H1 (cell line): ENCODE data around the gene FAM171A1. TPM values are rescaled to one million over a fixed set of nuclear protein-coding genes. Genes with fewer than 3 reads are reported as not detected.

Source experiments
- CTCF ChIA-PET: fragments of 300-600 bp; sonication (Branson Sonifier 250); formaldehyde crosslinking; loops from one replicate; lab custom pipeline; 2021; ENCODE audit not compliant: partially characterized antibody; lab: Charles Lee
- POLR2A ChIA-PET: fragments of 300-600 bp; sonication (Branson Sonifier 250); formaldehyde crosslinking; loops from one replicate; lab custom pipeline; 2021; ENCODE audit warnings: inconsistent platforms; ENCODE audit not compliant: partially characterized antibody; lab: Charles Lee
- DNase-seq, 2 experiments: peaks; one replicate each; pipeline versions ENCODE4 v3.0.0 to v3.0.0-alpha.2; 2010 to 2022; ENCODE audit warnings: low spot score in 2 of 2, low read depth in 1 of 2, mixed read lengths in 1 of 2
- FAIRE-seq: peaks from 2 replicates; lab custom pipeline; 2011; peaks lifted over from hg19 to GRCh38; lab: Jason Lieb, UNC
- H2AFZ ChIP-seq: 2 replicates; pipeline ENCODE4 v1.8.1; 2012; ENCODE audit warnings: low read length, inconsistent platforms
- H2AK5ac ChIP-seq: 2 replicates; pipeline ENCODE4 v1.6.1; 2013; ENCODE audit warnings: low read depth, low read length
- H2BK120ac ChIP-seq: replicated peaks from 2 replicates; pipeline ENCODE3; 2013; ENCODE audit warnings: low read depth, low read length, inconsistent platforms
- H2BK12ac ChIP-seq: 2 replicates; pipeline ENCODE4 v1.6.1; 2013; ENCODE audit warnings: low read depth, low read length
- H2BK15ac ChIP-seq: 2 replicates; pipeline ENCODE4 v1.6.1; 2013; ENCODE audit warnings: low read length
- H2BK20ac ChIP-seq: 2 replicates; pipeline ENCODE4 v1.6.1; 2013; ENCODE audit warnings: low read length
- H2BK5ac ChIP-seq: 2 replicates; pipeline ENCODE4 v1.6.1; 2013; ENCODE audit warnings: low read depth, low read length
- H3K14ac ChIP-seq: 2 replicates; pipeline ENCODE4 v1.6.1; 2013; ENCODE audit warnings: inconsistent platforms; ENCODE audit not compliant: insufficient read length
- H3K18ac ChIP-seq: 2 replicates; pipeline ENCODE4 v1.6.1; 2013; ENCODE audit warnings: low read length; ENCODE audit errors: extremely low read depth
- H3K23ac ChIP-seq: 2 replicates; pipeline ENCODE4 v1.6.1; 2013; ENCODE audit warnings: inconsistent platforms; ENCODE audit not compliant: insufficient read length
- H3K23me2 ChIP-seq: 2 replicates; pipeline ENCODE4 v1.6.1; 2013; ENCODE audit warnings: low read depth, low read length
- H3K27ac ChIP-seq: 2 replicates; pipeline ENCODE4 v1.6.1; 2011; ENCODE audit warnings: low read depth, low read length, inconsistent platforms
- H3K27me3 ChIP-seq, 4 experiments: replicated peaks in 1 of 4; 1 replicate in 1 of 4; 2 replicates in 3 of 4; pipeline versions ENCODE4 v1.6.1 to v1.8.1; 2011 to 2013; ENCODE audit warnings: low read length in 3 of 4, mild to moderate bottlenecking in 3 of 4, inconsistent platforms in 2 of 4, mixed read lengths in 2 of 4, moderate library complexity in 1 of 4; ENCODE audit not compliant: control insufficient read depth in 3 of 4, insufficient read depth in 3 of 4; ENCODE audit errors: extremely low read depth in 1 of 4
- H3K36me3 ChIP-seq, 4 experiments: 2 replicates each; pipeline versions ENCODE4 v1.6.1 to v1.8.1; 2011 to 2013; ENCODE audit warnings: mild to moderate bottlenecking in 4 of 4, low read length in 3 of 4, moderate library complexity in 2 of 4, control low read depth in 1 of 4, inconsistent platforms in 1 of 4; ENCODE audit not compliant: insufficient read depth in 4 of 4, control insufficient read depth in 2 of 4
- H3K4ac ChIP-seq: replicated peaks from 2 replicates; pipeline ENCODE3; 2013; ENCODE audit warnings: low read length, low read depth, mixed read lengths, inconsistent platforms; ENCODE audit not compliant: insufficient read length
- H3K4me1 ChIP-seq, 4 experiments: replicated peaks in 1 of 4; 1 replicate in 1 of 4; 2 replicates in 3 of 4; pipeline versions ENCODE4 v1.6.1 to v1.8.1; 2011 to 2013; ENCODE audit warnings: low read length in 3 of 4, inconsistent platforms in 2 of 4, mixed read lengths in 1 of 4; ENCODE audit not compliant: insufficient read depth in 4 of 4, control insufficient read depth in 3 of 4
- H3K4me2 ChIP-seq, 2 experiments: 2 replicates each; pipeline versions ENCODE4 v1.6.1 to v1.8.1; 2011 to 2013; ENCODE audit warnings: low read depth in 2 of 2, low read length in 2 of 2, control low read depth in 1 of 2, inconsistent platforms in 1 of 2, mild to moderate bottlenecking in 1 of 2; ENCODE audit not compliant: insufficient read depth in 1 of 2
- H3K4me3 ChIP-seq, 4 experiments: fragments of 200-600, 300-600 bp in 1 of 4; sonication (generic), shearing (Covaris generic), sonication (Bioruptor Twin) in 1 of 4; 2 replicates each; pipeline versions ENCODE4 v1.5.1 to v1.8.1; 2011 to 2016; ENCODE audit warnings: low read length in 4 of 4, low read depth in 3 of 4, control low read depth in 2 of 4, inconsistent platforms in 2 of 4, mild to moderate bottlenecking in 2 of 4, mixed read lengths in 1 of 4, moderate library complexity in 1 of 4; ENCODE audit not compliant: insufficient read depth in 2 of 4; ENCODE audit errors: extremely low read depth in 1 of 4
- H3K56ac ChIP-seq: replicated peaks from 2 replicates; pipeline ENCODE3; 2013; ENCODE audit warnings: low read depth, mild to moderate bottlenecking, mixed read lengths, low read length, inconsistent platforms; ENCODE audit not compliant: insufficient read length
- H3K79me1 ChIP-seq: 2 replicates; pipeline ENCODE4 v1.6.1; 2013; ENCODE audit warnings: low read depth, low read length, control low read depth
- H3K79me2 ChIP-seq, 2 experiments: 2 replicates each; pipeline versions ENCODE4 v1.6.1 to v1.8.1; 2012 to 2013; ENCODE audit warnings: low read length in 2 of 2, mild to moderate bottlenecking in 2 of 2, inconsistent platforms in 1 of 2; ENCODE audit not compliant: insufficient read depth in 2 of 2, control insufficient read depth in 1 of 2
- H3K9ac ChIP-seq, 4 experiments: replicated peaks in 1 of 4; 1 replicate in 1 of 4; 2 replicates in 3 of 4; pipeline versions ENCODE4 v1.6.1 to v1.8.1; 2011 to 2013; ENCODE audit warnings: low read depth in 3 of 4, low read length in 3 of 4, control low read depth in 2 of 4, mild to moderate bottlenecking in 2 of 4, moderate library complexity in 2 of 4, inconsistent platforms in 1 of 4; ENCODE audit errors: extremely low read depth in 1 of 4
- H3K9me3 ChIP-seq, 2 experiments: 2 replicates each; pipeline versions ENCODE4 v1.6.1 to v1.8.1; 2012 to 2013; ENCODE audit warnings: mild to moderate bottlenecking in 2 of 2, moderate library complexity in 2 of 2, control low read depth in 1 of 2, inconsistent platforms in 1 of 2, low read depth in 1 of 2, low read length in 1 of 2, mixed read lengths in 1 of 2; ENCODE audit not compliant: insufficient read depth in 2 of 2
- H4K20me1 ChIP-seq, 2 experiments: replicated peaks in 1 of 2; 2 replicates each; pipeline versions ENCODE3 to v1.8.1; 2011 to 2013; ENCODE audit warnings: inconsistent platforms in 2 of 2, low read length in 2 of 2, mild to moderate bottlenecking in 1 of 2; ENCODE audit not compliant: insufficient read depth in 2 of 2, control insufficient read depth in 1 of 2
- H4K5ac ChIP-seq: 2 replicates; pipeline ENCODE4 v1.6.1; 2013; ENCODE audit warnings: low read length, low read depth, mixed read lengths, inconsistent platforms; ENCODE audit not compliant: insufficient read length
- H4K8ac ChIP-seq: 2 replicates; pipeline ENCODE4 v1.8.0; 2013; ENCODE audit warnings: mild to moderate bottlenecking, moderate library complexity, low read length, inconsistent platforms; ENCODE audit not compliant: insufficient read depth; ENCODE audit errors: extremely low read depth
- H4K91ac ChIP-seq: replicated peaks from 2 replicates; pipeline ENCODE3; 2013; ENCODE audit warnings: low read length, mixed read lengths, inconsistent platforms; ENCODE audit not compliant: insufficient read length
- BRCA1 ChIP-seq: IDR thresholded peaks from 2 replicates; pipeline ENCODE4 v1.6.1; 2012; ENCODE audit warnings: low read depth, low read length, improper control_type of control experiment
- E2F6 ChIP-seq: IDR thresholded peaks from 2 replicates; pipeline ENCODE4 v1.6.1; 2012; ENCODE audit warnings: inconsistent platforms
- EP300 ChIP-seq, 2 experiments: IDR thresholded peaks; 1 replicate in 1 of 2; 2 replicates in 1 of 2; pipeline ENCODE4 v1.6.1; 2011 to 2012; ENCODE audit warnings: low read depth in 2 of 2, low read length in 2 of 2, mild to moderate bottlenecking in 2 of 2, borderline replicate concordance in 1 of 2, inconsistent platforms in 1 of 2, moderate library complexity in 1 of 2
- GTF2F1 ChIP-seq: IDR thresholded peaks from 2 replicates; pipeline ENCODE4 v1.6.1; 2012; ENCODE audit warnings: low read depth, low read length, improper control_type of control experiment, borderline replicate concordance
- KDM4A ChIP-seq: IDR thresholded peaks from one replicate; pipeline ENCODE4 v1.7.1; 2012; ENCODE audit warnings: low read depth, mild to moderate bottlenecking, moderate library complexity, low read length, inconsistent platforms; ENCODE audit not compliant: severe bottlenecking
- MAX ChIP-seq: IDR thresholded peaks from 2 replicates; pipeline ENCODE4 v1.6.1; 2012; ENCODE audit warnings: inconsistent platforms
- POU5F1 ChIP-seq: IDR thresholded peaks from 2 replicates; pipeline ENCODE4 v1.6.1; 2011; ENCODE audit warnings: low read depth, mild to moderate bottlenecking, low read length, moderate library complexity
- RAD21 ChIP-seq, 2 experiments: IDR thresholded peaks in 1 of 2; conservative IDR thresholded peaks in 1 of 2; 2 replicates each; pipeline ENCODE4 v1.6.1; 2011; ENCODE audit warnings: low read depth in 2 of 2, low read length in 2 of 2, improper control_type of control experiment in 1 of 2, inconsistent platforms in 1 of 2, mild to moderate bottlenecking in 1 of 2, moderate library complexity in 1 of 2
- RBBP5 ChIP-seq: IDR thresholded peaks from 2 replicates; pipeline ENCODE4 v1.7.1; 2012; ENCODE audit warnings: low read depth, mild to moderate bottlenecking, inconsistent platforms, low read length, moderate library complexity, borderline replicate concordance
- USF2 ChIP-seq: IDR thresholded peaks from 2 replicates; pipeline ENCODE4 v1.6.1; 2011; ENCODE audit warnings: low read length, improper control_type of control experiment
- WGBS, 2 experiments: shearing (Covaris generic) in 1 of 2; methylation state at CpG; one replicate each; pipeline versions ENCODE4 v1.1.6 to v1.1.7; 2013 to 2015; ENCODE audit warnings: low lambda C conversion rate in 2 of 2, mixed read lengths in 2 of 2, inconsistent platforms in 1 of 2, low coverage in 1 of 2, missing lambda C conversion rate in 1 of 2; ENCODE audit not compliant: insufficient replicate concordance in 2 of 2, insufficient coverage in 1 of 2, insufficient read length in 1 of 2; ENCODE audit errors: extremely low coverage in 1 of 2, missing lambda C conversion rate in 1 of 2; 5-methylcytosine and 5-hydroxymethylcytosine counted together
- polyA plus RNA-seq, 7 experiments: library from polyadenylated mRNA; depleted of rRNA in 3 of 7; stranded (reverse) in 5 of 7; unstranded in 2 of 7; fragments of >200 nt in 5 of 7; fragments of 200-250 nt in 2 of 7; gene quantifications; 1 replicate in 5 of 7; 2 replicates in 1 of 7; 4 replicates in 1 of 7; pipeline versions ENCODE4 v1.2.1 to v1.2.3, GENCODE V29; 2011 to 2013; ENCODE audit warnings: missing spikeins in 2 of 7, mixed read lengths in 2 of 7
- total RNA-seq: library from RNA; stranded (reverse); fragmentation: NEBNext Ultra II Directional; extraction: Animal tissue kit (Norgen Biotek cat#: 25700); gene quantifications from 2 replicates; pipeline ENCODE4 v1.2.1, GENCODE V29; 2021

FAM171A1 gene
- total and polyA plus RNA-seq, 2 of the 8 experiments (the other 6 are each of a cell fraction or from before 2014, with no cell fraction given): 26.6 to 42.1 TPM

GRCh38 chr10:15182540-15183207, 188.4 kb downstream of the FAM171A1 start:
- Histone ChIP-seq H2BK5ac (no peak overlapping the region), H4K20me1 (no peaks in the 10 kb centered on the region), H3K9ac (no peak overlapping the region), H4K8ac (no peak overlapping the region), H3K27ac (no peak overlapping the region), H3K36me3 (no peaks in the 10 kb centered on the region), H3K4me1 (no peaks in the 10 kb centered on the region), H3K9me3 (no peaks in the 10 kb centered on the region), H2BK12ac (no peak overlapping the region), H2BK120ac (no peak overlapping the region), H3K18ac (no peak overlapping the region), H2AK5ac (no peak overlapping the region), H3K4me2 (no peak overlapping the region), H3K4me3 (no peak overlapping the region), H3K23me2 (no peaks in the 10 kb centered on the region), H3K4ac (no peak overlapping the region), H4K91ac (no peak overlapping the region), H3K79me2 (no peaks in the 10 kb centered on the region), H3K56ac (no peak overlapping the region), H2AFZ (no peak overlapping the region), H4K5ac (no peak overlapping the region), H3K23ac (no peak overlapping the region), H3K27me3 (no peaks in the 10 kb centered on the region), H2BK15ac (no peak overlapping the region), H3K79me1 (no peaks in the 10 kb centered on the region), H3K14ac (no peak overlapping the region), H2BK20ac (no peak overlapping the region)
- WGBS, 2 experiments: 95% methylated on average over 8 of the region's 8 CpGs; no CpG with 5 or more reads in 1 of the 2 experiments
- no peak for FAIRE-seq
- DNase-seq: no peak
- ChIA-PET CTCF (interaction anchor here (2.9 kb wide), 1 partner anchor 10 kb away, joined by 11 read pairs; no protein-coding TSS in a partner anchor), POLR2A (no interaction called here)
- TF ChIP-seq RAD21 (IDR thresholded peaks at IDR 0.05 in 1 of 2, conservative IDR thresholded peaks at IDR 0.05 in 1 of 2; ENCODE audit: low read depth in 2 of 2, low read length in 2 of 2) (no peak), MAX (no peak), POU5F1 (no peak), RBBP5 (no peak), USF2 (no peak), GTF2F1 (no peak), E2F6 (no peak), EP300 (IDR thresholded peaks at IDR 0.05; ENCODE audit: borderline replicate concordance in 1 of 2, low read depth in 2 of 2, low read length in 2 of 2) (no peak), KDM4A (no peak), BRCA1 (no peak)
